ENCODE results near the gene TPRN. TPM values are rescaled to one million over a fixed set of nuclear protein-coding genes. Genes with fewer than 3 reads are reported as not detected.

TPRN gene
- total and polyA plus RNA-seq, 2 of the 4 experiments (the other 2 are of a cell fraction): 1.8 to 5.3 TPM

GRCh38 chr9:137182836-137183235 lies 17.7 kb downstream of the TPRN start:
- H3K79me1 ChIP-seq (ENCODE audit: low read depth in 1 of 2, low read length in 2 of 2): peaks cover 0 to 23% of the 10 kb centered on the region in 2 experiments
- H4K5ac ChIP-seq (ENCODE audit: low read depth, low read length): no peak overlapping the region
- peaks cover 7% of the 10 kb centered on the region for H3K4me1 ChIP-seq (ENCODE audit: control insufficient read depth, insufficient read depth, low read length)
- no peak overlapping the region for H4K8ac ChIP-seq (ENCODE audit: low read depth in 2 of 2, low read length in 2 of 2)
- H3K9me3 ChIP-seq (ENCODE audit: control insufficient read depth, insufficient read depth, low read length): no peaks in the 10 kb centered on the region
- no peak overlapping the region for H2BK5ac ChIP-seq (ENCODE audit: low read depth, low read length, poor library complexity, severe bottlenecking)
- H3K4me2 ChIP-seq (ENCODE audit: low read depth, low read length): no peak overlapping the region
- in situ Hi-C loops (cut with MboI; ENCODE audit: low sequenced_read_pairs): no loop called here
- no peak for TF ChIP-seq MAFK (IDR thresholded peaks at IDR 0.05; ENCODE audit: low read depth, low read length)
- no peak for TF ChIP-seq FOS (IDR thresholded peaks at IDR 0.05; ENCODE audit: low read depth, low read length)
- H3K18ac ChIP-seq (ENCODE audit: low read depth, low read length): no peak overlapping the region
- no peak overlapping the region for H2BK20ac ChIP-seq (ENCODE audit: low read depth, low read length)
- DNase-seq: no peak
- no peak overlapping the region for H2AK9ac ChIP-seq (replicated peaks; ENCODE audit: low read depth, low read length, poor library complexity)
- no peak overlapping the region for H3K14ac ChIP-seq (replicated peaks; ENCODE audit: low read depth, low read length)
- 100% methylated on average over 4 of the region's 17 CpGs; no CpG with 5 or more reads in 1 of the 2 experiments for WGBS, 2 experiments (ENCODE audit: extremely low coverage in 2 of 2, insufficient read length in 1 of 2)
- H4K91ac ChIP-seq (ENCODE audit: insufficient read depth, low read depth, low read length): no peak overlapping the region
- H3K4me3 ChIP-seq (ENCODE audit: insufficient read depth, low read depth, low read length): no peak overlapping the region
- H2BK15ac ChIP-seq (ENCODE audit: low read depth, low read length): no peak overlapping the region
- no peak overlapping the region for H2BK120ac ChIP-seq (ENCODE audit: low read depth, low read length)
- dilution Hi-C loops (cut with HindIII; ENCODE audit: low sequenced_read_pairs, unreplicated experiment): no loop called here
- CTCF ChIA-PET: no interaction called here
- no peak overlapping the region for H3K4ac ChIP-seq (ENCODE audit: low read depth, low read length)
- no peaks in the 10 kb centered on the region for H3K27me3 ChIP-seq (ENCODE audit: control insufficient read depth, insufficient read depth, low read length)
- POLR2A ChIA-PET (ENCODE audit: unreplicated experiment): no interaction called here
- H2AK5ac ChIP-seq (ENCODE audit: low read depth, low read length): no peak overlapping the region
- no peak for ATAC-seq (ENCODE audit: low read depth)
- intact Hi-C loops (cut with micrococcal nuclease): no loop called here
- no peak overlapping the region for H3K9ac ChIP-seq (ENCODE audit: low read depth, low read length)
- peaks cover 76% of the 10 kb centered on the region for H3K36me3 ChIP-seq (ENCODE audit: control insufficient read depth, insufficient read depth, low read length)
- H3K27ac ChIP-seq (ENCODE audit: insufficient read depth, low read length): no peak overlapping the region
- no peak overlapping the region for H2AFZ ChIP-seq (replicated peaks; ENCODE audit: low read length, poor library complexity)
- H3K9me1 ChIP-seq (ENCODE audit: insufficient read depth, low read length): 0 out of 2 replicates have a peak, but pooled peaks cover 2% of the 10 kb centered on the region
- no peak overlapping the region for H3K56ac ChIP-seq (ENCODE audit: extremely low read depth, insufficient read depth, low read length)
- no TSS peak for BruUV-seq (replicated peaks)
- H4K20me1 ChIP-seq (ENCODE audit: insufficient read depth, low read length): peaks cover 4% of the 10 kb centered on the region; the same call in 1 of the 2 replicates
- no peak overlapping the region for H3K23ac ChIP-seq (ENCODE audit: low read depth, low read length)
